Measurements from ENCODE around the gene CACNA1F.

Gene CACNA1F

GRCh38 chrX:49233176-49233575 is at the start of gene CACNA1F:
Gene CACNA1F (minus strand): TSS chrX:49233340. CDS start chrX:49233309, 31 bp downstream.
- DNase-seq: no peak

- DNase-seq: peak; percentile 17
Measured at GRCh38 chrX:49282647-49283011, 49.5 kb upstream of the CACNA1F start.

- no peak for DNase-seq
Measured at GRCh38 chrX:49278081-49278480, 44.9 kb upstream of the CACNA1F start.

- DNase-seq: no peak
Measured at GRCh38 chrX:49277535-49277830, 44.3 kb upstream of the CACNA1F start.

DNA sequence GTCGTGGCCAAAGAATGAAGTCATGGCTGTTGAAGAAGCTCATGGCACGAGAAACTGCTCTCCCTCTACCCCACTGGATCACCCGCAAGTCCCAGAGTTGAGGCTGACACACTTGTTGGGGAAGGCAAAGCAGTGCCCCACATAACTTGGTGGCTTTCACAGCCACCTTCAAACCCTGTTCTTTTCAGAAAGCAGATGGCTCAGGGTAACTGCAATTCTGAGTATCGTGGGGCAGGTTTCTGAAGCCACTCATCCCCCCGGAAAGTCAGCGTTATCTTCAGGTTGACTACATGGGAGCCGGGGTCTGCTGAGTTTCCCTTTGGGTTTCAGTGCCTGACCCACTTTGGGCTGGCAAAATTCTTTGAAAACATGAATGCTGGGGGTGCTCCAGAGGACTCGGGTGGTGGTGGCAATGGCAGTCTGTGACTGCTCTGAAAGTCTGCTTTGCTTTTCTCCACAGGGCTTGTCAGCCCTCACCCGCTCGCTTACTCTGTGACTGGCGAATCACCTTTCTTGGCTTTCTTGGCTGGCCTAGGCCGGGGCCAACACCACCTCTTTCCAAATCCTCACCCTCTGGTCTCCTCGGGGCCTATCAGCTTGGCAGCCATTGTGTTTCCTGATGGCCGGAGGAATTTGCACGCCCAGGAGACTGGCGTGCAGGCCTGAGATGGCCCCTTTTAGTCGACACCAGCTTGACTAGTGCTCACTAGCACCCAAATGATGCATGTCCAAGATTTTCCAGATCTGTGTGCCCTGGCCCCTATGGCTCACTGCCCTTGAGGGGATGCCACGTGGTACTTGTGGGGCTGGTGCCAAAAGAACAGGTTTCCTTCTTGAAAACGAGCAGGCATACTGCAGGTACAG is 43.8 kb upstream of the CACNA1F start:
- no peak for DNase-seq

- DNase-seq: no peak
Measured at GRCh38 chrX:49276207-49276606, 43.1 kb upstream of the CACNA1F start.

GRCh38 chrX:49273181-49273727 is 40.1 kb upstream of the CACNA1F start:
- no peak for DNase-seq

- DNase-seq: no peak
Measured at GRCh38 chrX:49272421-49272820, 39.3 kb upstream of the CACNA1F start.

GRCh38 chrX:49271341-49271740 is 38.2 kb upstream of the CACNA1F start:
- no peak for DNase-seq

DNA sequence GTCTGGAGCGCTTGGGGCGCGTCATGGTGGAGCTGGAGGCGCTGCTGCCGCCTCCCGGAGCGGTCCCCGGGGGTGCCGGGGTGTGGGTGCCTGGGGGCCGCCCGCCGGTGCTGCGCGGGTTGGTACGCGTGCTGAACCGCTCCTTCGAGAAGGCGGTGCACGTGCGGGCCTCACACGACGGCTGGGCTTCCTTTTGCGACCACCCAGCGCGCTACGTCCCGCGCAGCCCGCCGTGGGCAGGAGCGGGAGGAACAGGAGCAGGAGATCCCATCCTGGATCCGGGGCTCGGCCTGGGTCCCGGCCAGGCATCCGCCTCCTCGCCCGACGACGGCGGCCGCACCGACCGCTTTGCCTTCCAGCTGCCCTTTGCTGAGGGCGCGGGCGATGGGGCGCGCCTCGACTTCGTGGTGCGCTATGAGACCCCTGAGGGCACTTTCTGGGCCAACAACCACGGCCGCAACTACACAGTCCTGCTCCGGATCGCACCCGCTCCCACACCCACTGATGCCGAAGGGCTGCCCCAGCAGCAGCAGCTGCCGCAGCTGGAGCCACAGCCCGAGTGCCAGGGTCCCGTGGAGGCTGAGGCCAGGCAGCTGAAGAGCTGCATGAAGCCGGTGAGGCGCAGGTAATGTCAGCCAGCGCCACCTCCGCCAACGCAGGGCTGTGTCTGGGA is 37.2 kb upstream of the CACNA1F start:
- DNase-seq: no peak

GRCh38 chrX:49269767-49270248 is 36.7 kb upstream of the CACNA1F start, which contains the start of gene PPP1R3F:
Gene PPP1R3F (plus strand): TSS chrX:49269793. CDS start chrX:49269870, 77 bp downstream.
- DNase-seq: no peak

GRCh38 chrX:49269010-49269766 is 36.0 kb upstream of the CACNA1F start:
- DNase-seq: peak; percentile 93

- DNase-seq: no peak
Measured at GRCh38 chrX:49268702-49269009, 35.5 kb upstream of the CACNA1F start.

- DNase-seq: no peak
Measured at GRCh38 chrX:49266523-49267445, 33.6 kb upstream of the CACNA1F start.

DNA sequence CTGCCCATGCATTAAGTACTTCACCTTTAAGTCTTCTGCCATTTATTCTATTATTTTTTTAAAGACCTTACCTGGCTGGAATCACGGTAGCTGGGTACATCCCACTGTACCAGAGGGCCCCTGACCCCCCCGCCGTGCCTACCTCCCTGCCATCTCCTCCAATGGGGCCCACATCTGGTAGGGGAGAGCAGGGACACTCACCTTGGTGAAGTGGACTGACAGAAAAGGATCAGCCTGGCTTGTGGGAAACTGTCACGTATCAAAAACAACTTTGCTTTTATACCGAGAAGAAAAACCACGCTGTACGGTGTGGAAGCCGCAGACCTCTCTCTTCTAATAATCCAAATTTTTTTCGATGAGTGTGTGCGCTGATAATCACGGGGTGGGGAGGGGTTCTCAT is 31.3 kb upstream of the CACNA1F start, which contains the start of gene FOXP3:
FOXP3 (minus strand) TSS at position 251 of the 400 bp plus-strand sequence. CDS start 6,205 bp downstream, outside the sequence.
- no peak for DNase-seq

GRCh38 chrX:49263631-49264030 is 30.5 kb upstream of the CACNA1F start:
- no peak for DNase-seq

GRCh38 chrX:49262603-49263002 is 29.5 kb upstream of the CACNA1F start:
- no peak for DNase-seq

DNA sequence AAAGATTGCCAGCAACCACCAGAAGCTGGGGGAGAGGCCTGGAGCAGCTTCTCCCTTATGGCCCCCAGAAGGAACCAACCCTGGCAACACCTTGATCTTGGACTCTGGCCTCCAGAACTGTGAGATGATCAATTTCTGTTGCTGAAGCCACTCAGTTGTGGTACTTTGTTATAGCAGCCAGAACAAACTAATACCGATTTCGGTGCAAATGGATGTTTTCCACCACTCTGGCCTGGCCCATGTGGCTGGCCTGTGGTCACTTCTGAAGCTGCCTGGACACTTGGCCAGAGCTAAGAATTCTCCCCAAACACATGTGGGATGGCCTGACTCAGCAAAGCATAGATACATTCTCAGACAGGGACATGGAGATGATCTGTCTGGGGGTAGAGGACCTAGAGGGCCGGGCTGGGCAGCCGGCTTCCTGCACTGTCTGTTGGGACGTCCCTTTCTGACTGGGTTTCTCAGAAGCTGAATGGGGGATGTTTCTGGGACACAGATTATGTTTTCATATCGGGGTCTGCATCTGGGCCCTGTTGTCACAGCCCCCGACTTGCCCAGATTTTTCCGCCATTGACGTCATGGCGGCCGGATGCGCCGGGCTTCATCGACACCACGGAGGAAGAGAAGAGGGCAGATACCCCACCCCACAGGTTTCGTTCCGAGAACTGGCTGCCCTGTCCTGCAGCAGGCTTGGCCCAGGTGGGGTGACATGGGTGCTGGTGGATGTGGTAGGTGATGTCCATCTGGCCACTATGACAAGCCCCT is 27.3 kb upstream of the CACNA1F start:
- DNase-seq: no peak

- DNase-seq: no peak
Measured at GRCh38 chrX:49258749-49259124, 25.6 kb upstream of the CACNA1F start.

GRCh38 chrX:49257846-49258748 is 25.0 kb upstream of the CACNA1F start:
- no peak for DNase-seq

Measured in midbrain (tissue), 1 donor.